A549 (cell line): Measurements from ENCODE around the gene VPS37B. TPM values are rescaled to one million over a fixed set of nuclear protein-coding genes. Genes with fewer than 3 reads are reported as not detected.

Experiments
- ATAC-seq, 2 experiments: fragments of 200-7000 bp in 1 of 2; fragments of >200 bp in 1 of 2; cut with Nextera tagmentation in 1 of 2; cut with Tn5 transposase in 1 of 2; 3 replicates each; pipeline versions ENCODE4 v1.8.0 to v1.9.1; 2018 to 2020; ENCODE audit warnings: mild to moderate bottlenecking in 1 of 2, moderate library complexity in 1 of 2
- CTCF ChIA-PET: fragments of 300-600 bp; sonication (Branson Sonifier 250); formaldehyde crosslinking; extraction: SDS; loops from one replicate; lab custom pipeline; 2021; ENCODE audit warnings: antibody characterized with exemption, inconsistent platforms; lab: Yijun Ruan, JAX
- POLR2A ChIA-PET: fragments of 350-600 bp; formaldehyde crosslinking; extraction: SDS; loops from one replicate; lab custom pipeline; 2021; ENCODE audit warnings: antibody characterized with exemption, inconsistent platforms; lab: Yijun Ruan, JAX
- DNase-seq, 2 experiments: peaks; one replicate each; pipeline versions ENCODE4 v3.0.0 to v3.0.0-alpha.2; 2011 to 2016; ENCODE audit warnings: low read depth in 1 of 2, low spot score in 1 of 2
- FAIRE-seq: peaks from 2 replicates; lab custom pipeline; 2011; peaks lifted over from hg19 to GRCh38; lab: Jason Lieb, UNC
- H3K27ac ChIP-seq, 2 experiments: fragments of >200 bp; sonication (Bioruptor Twin); formaldehyde crosslinking; 3 replicates each; pipeline ENCODE4 v1.5.1; 2016 to 2017
- H3K4me1 ChIP-seq: fragments of >200 bp; sonication (Bioruptor Twin); formaldehyde crosslinking; 3 replicates; pipeline ENCODE4 v1.6.1; 2016
- H3K4me2 ChIP-seq: fragments of >200 bp; sonication (Bioruptor Twin); formaldehyde crosslinking; 3 replicates; pipeline ENCODE4 v1.6.1; 2016
- H3K4me3 ChIP-seq: fragments of >200 bp; sonication (Bioruptor Twin); formaldehyde crosslinking; 3 replicates; pipeline ENCODE4 v1.5.1; 2016
- H3K9me3 ChIP-seq: fragments of >200 bp; sonication (Bioruptor Twin); formaldehyde crosslinking; 3 replicates; pipeline ENCODE4 v1.6.1; 2016
- CHD4 ChIP-seq: fragments of 200-600 bp; sonication (generic); IDR thresholded peaks from 2 replicates; pipeline ENCODE4 v1.6.1; 2016; ENCODE audit warnings: antibody characterized with exemption, mild to moderate bottlenecking, borderline replicate concordance
- FOSB ChIP-seq: fragments of 250-450 bp; sonication (Bioruptor Pico); IDR thresholded peaks from 2 replicates; pipeline ENCODE4 v1.5.0; 2020; ENCODE audit warnings: mild to moderate bottlenecking, moderate library complexity
- FOXS1 ChIP-seq: fragments of 250-450 bp; sonication (Bioruptor Pico); IDR thresholded peaks from 2 replicates; pipeline ENCODE4 v1.5.0; 2020; ENCODE audit warnings: mild to moderate bottlenecking, moderate library complexity
- GATA3 ChIP-seq: IDR thresholded peaks from 2 replicates; pipeline ENCODE4 v1.6.1; 2012; ENCODE audit warnings: borderline replicate concordance
- HEYL ChIP-seq: fragments of 250-450 bp; sonication (Bioruptor Pico); IDR thresholded peaks from 2 replicates; pipeline ENCODE4 v1.8.0; 2021; ENCODE audit warnings: mild to moderate bottlenecking, moderate library complexity
- HOXA7 ChIP-seq: fragments of 250-450 bp; sonication (Bioruptor Pico); IDR thresholded peaks from 2 replicates; pipeline ENCODE4 v1.5.0; 2020; ENCODE audit warnings: mild to moderate bottlenecking, moderate library complexity
- HOXB5 ChIP-seq: fragments of 250-450 bp; sonication (Bioruptor Pico); IDR thresholded peaks from 2 replicates; pipeline ENCODE4 v1.5.0; 2020; ENCODE audit warnings: mild to moderate bottlenecking, moderate library complexity
- JUNB ChIP-seq: fragments of >200 bp; sonication (Bioruptor Twin); formaldehyde crosslinking; IDR thresholded peaks from 2 replicates; pipeline ENCODE4 v1.6.1; 2016
- KDM1A ChIP-seq: fragments of 200-600 bp; sonication (generic); IDR thresholded peaks from 2 replicates; pipeline ENCODE4 v1.6.1; 2016; ENCODE audit warnings: low read depth, mild to moderate bottlenecking
- KDM5A ChIP-seq: fragments of 200-600 bp; sonication (generic); IDR thresholded peaks from 2 replicates; pipeline ENCODE4 v1.6.1; 2016; ENCODE audit warnings: antibody characterized with exemption, mild to moderate bottlenecking
- MAZ ChIP-seq: fragments of 150-350 bp; IDR thresholded peaks from 2 replicates; pipeline ENCODE4 v1.6.1; 2014; ENCODE audit warnings: antibody characterized with exemption, low read depth, low read length, borderline replicate concordance
- PHF8 ChIP-seq: fragments of 200-600 bp; sonication (generic); IDR thresholded peaks from 2 replicates; pipeline ENCODE4 v1.6.1; 2016; ENCODE audit warnings: low read depth, mild to moderate bottlenecking, antibody characterized with exemption, moderate library complexity, borderline replicate concordance
- POLR2A ChIP-seq: IDR thresholded peaks from 2 replicates; pipeline ENCODE4 v1.6.1; 2012; ENCODE audit warnings: mild to moderate bottlenecking, low read length
- RAD21 ChIP-seq, 2 experiments: fragments of >200 bp in 1 of 2; sonication (Bioruptor Twin) in 1 of 2; formaldehyde crosslinking in 1 of 2; IDR thresholded peaks in 1 of 2; conservative IDR thresholded peaks in 1 of 2; 2 replicates in 1 of 2; 3 replicates in 1 of 2; pipeline ENCODE4 v1.6.1; 2012 to 2018; ENCODE audit warnings: inconsistent platforms in 1 of 2
- TFCP2L1 ChIP-seq: fragments of 250-450 bp; sonication (Bioruptor Pico); IDR thresholded peaks from 2 replicates; pipeline ENCODE4 v1.5.0; 2021; ENCODE audit warnings: mild to moderate bottlenecking
- ZFP36 ChIP-seq: fragments of 450-650 bp; IDR thresholded peaks from 2 replicates; pipeline ENCODE4 v1.6.1; 2014; ENCODE audit warnings: borderline replicate concordance; ENCODE audit not compliant: partially characterized antibody
- WGBS: methylation state at CpG from one replicate; pipeline ENCODE4 v1.1.6; 2017; ENCODE audit errors: missing lambda C conversion rate; 5-methylcytosine and 5-hydroxymethylcytosine counted together
- polyA plus RNA-seq, 4 experiments: library from polyadenylated mRNA; depleted of rRNA in 3 of 4; stranded (reverse); fragments of >200 nt; fragmentation: RNase III in 1 of 4; extraction: RNeasy Plus Mini Kit Qiagen cat#74134 plus additional on column Dnase treatment in 1 of 4; gene quantifications; 2 replicates in 3 of 4; 3 replicates in 1 of 4; pipeline ENCODE4 v1.2.3, GENCODE V29; 2011 to 2017
- TF ChIP-seq, protein P1 (sequence below): IDR thresholded peaks from 2 replicates; pipeline ENCODE4 v1.6.1; 2012; ENCODE audit warnings: low read depth, borderline replicate concordance
- TF ChIP-seq, protein P2 (sequence below): fragments of 250-450 bp; sonication (Bioruptor Pico); IDR thresholded peaks from 2 replicates; pipeline ENCODE4 v1.5.0; 2020; ENCODE audit warnings: low read depth, mild to moderate bottlenecking, moderate library complexity
- TF ChIP-seq, protein P3 (sequence below): fragments of >200 bp; sonication (Bioruptor Twin); formaldehyde crosslinking; IDR thresholded peaks from 3 replicates; pipeline ENCODE4 v1.6.1; 2016
- TF ChIP-seq, protein P4 (sequence below): IDR thresholded peaks from 2 replicates; pipeline ENCODE4 v1.6.1; 2012
- TF ChIP-seq, protein P5 (sequence below): fragments of 250-450 bp; sonication (Bioruptor Pico); IDR thresholded peaks from 2 replicates; pipeline ENCODE4 v1.5.0; 2021; ENCODE audit warnings: mild to moderate bottlenecking, moderate library complexity, borderline replicate concordance
- TF ChIP-seq, protein P6 (sequence below): fragments of >200 bp; sonication (Bioruptor Twin); formaldehyde crosslinking; IDR thresholded peaks from 3 replicates; pipeline ENCODE4 v1.5.1; 2016

Gene VPS37B
- polyA plus RNA-seq, 2 of the 4 experiments (the other 2 are of a cell fraction), result 17.0 to 18.6 TPM

DNA sequence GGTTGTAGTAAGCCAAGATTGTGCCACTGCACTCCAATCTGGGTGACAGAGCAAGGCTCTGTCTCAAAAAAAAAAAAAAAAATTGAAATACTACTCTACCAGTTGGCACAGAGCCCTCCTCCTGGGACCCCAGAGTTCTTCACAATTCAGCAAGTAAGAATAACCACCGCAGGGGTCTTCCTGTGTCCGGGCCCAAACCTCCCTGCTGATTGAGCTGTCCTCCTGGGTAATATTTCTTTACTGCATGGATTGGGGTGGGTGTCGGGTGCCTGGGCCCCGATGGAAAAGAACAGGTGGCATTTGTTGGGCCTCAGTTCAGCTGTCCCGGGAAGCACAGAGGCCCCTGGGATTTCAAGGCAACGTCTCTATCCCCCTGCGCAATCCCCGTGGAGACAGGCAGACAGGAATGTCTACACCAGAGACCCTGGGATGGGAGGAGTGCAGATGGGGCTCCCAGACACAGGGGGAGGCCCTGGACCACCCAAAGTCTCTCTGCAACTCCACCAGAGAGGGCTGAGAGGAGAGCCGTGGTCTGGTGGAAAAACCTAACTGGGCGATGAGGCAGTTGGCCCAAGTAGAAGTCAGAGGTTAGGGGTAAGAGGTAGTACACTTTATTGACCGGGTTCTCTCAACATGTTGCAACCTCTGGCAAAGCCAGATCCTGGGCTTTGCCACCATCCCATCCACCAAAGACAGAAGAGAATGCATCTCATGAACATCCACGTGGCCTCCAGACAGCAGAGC is 32.7 kb upstream of the VPS37B start (continued):
- no peak for TF ChIP-seq CHD4
- TF ChIP-seq KDM5A, result no peak

DNA sequence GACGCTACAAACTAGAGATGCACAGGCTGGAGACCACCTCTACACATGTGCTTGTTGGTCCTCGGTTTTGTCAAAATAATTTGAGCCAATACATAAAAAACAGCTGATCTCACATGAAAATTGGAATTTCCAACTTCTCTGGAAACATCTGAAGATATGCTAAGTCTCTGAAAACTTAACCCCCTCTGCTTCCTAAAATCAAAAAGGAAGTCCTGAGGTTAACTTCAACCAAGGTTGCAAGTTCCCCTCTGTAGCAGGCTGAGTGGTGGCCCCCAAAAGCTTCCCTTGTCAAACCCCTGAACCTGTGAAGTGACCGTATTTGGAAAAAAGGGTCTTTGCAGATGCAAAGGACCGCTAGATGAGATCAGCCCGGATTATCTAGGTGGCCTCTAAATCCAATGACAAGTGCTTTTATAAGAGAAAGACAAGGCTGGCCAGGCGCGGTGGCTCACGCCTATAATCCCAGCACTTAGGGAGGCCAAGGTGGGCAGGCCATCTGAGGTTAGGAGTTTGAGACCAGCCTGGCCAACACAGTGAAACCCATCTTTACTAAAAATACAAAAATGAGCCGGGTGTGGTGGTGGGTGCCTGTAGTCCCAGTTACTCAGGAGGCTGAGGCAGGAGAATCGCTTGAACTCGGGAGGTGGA is 32.0 kb upstream of the VPS37B start:
- POLR2A ChIA-PET, result no interaction called here
- 83% methylated on average over 11 of the region's 11 CpGs for WGBS
- FAIRE-seq, result no peak
- Histone ChIP-seq H3K27ac (no peak overlapping the region), H3K4me3 (no peak overlapping the region), H3K9me3 (no peaks in the 10 kb centered on the region), H3K4me1 (0 out of 3 replicates have a peak, but pooled peaks cover 3% of the 10 kb centered on the region), H3K4me2 (no peak overlapping the region)
- no peak for DNase-seq
- CTCF ChIA-PET, result interaction anchor here (0.6 to 1.7 kb wide), 5 partner anchors 25 to 312 kb away, joined by 3 to 7 read pairs (median 4); no protein-coding TSS in a partner anchor
- no peak for ATAC-seq
- TF ChIP-seq POLR2A (no peak), JUNB (no peak), HOXA7 (no peak), FOSB (CRISPR knock-in tag) (no peak), HOXB5 (CRISPR knock-in tag) (no peak), ZFP36 (no peak)
- TF ChIP-seq, protein P1, sequence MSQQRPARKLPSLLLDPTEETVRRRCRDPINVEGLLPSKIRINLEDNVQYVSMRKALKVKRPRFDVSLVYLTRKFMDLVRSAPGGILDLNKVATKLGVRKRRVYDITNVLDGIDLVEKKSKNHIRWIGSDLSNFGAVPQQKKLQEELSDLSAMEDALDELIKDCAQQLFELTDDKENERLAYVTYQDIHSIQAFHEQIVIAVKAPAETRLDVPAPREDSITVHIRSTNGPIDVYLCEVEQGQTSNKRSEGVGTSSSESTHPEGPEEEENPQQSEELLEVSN, result no peak
- TF ChIP-seq, protein P2, sequence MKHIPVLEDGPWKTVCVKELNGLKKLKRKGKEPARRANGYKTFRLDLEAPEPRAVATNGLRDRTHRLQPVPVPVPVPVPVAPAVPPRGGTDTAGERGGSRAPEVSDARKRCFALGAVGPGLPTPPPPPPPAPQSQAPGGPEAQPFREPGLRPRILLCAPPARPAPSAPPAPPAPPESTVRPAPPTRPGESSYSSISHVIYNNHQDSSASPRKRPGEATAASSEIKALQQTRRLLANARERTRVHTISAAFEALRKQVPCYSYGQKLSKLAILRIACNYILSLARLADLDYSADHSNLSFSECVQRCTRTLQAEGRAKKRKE (CRISPR knock-in tag), result no peak
- TF ChIP-seq, protein P3, sequence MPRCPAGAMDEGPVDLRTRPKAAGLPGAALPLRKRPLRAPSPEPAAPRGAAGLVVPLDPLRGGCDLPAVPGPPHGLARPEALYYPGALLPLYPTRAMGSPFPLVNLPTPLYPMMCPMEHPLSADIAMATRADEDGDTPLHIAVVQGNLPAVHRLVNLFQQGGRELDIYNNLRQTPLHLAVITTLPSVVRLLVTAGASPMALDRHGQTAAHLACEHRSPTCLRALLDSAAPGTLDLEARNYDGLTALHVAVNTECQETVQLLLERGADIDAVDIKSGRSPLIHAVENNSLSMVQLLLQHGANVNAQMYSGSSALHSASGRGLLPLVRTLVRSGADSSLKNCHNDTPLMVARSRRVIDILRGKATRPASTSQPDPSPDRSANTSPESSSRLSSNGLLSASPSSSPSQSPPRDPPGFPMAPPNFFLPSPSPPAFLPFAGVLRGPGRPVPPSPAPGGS, result no peak

DNA sequence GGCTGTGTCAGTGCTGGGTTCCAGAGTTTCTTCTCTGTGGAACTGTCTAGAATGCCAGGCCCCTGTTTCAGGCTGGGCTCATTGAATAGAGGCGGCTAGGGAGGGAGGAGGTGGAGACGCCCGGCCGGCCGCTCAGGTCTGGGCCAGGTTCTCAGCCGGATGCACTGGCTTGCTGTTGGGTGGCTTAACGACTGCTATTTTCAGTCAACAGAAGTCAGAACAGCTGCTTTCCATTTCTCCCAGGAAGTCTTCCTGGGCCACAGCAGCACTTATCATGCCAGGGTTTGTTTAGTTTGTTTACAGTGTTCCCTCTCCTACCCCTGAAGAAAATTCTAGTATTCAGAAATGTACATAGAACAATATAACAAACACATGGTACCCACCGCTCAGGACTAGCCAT is 26.0 kb upstream of the VPS37B start:
- H3K27ac ChIP-seq, result no peak overlapping the region
- FAIRE-seq (no peak), ATAC-seq (no peak), DNase-seq (no peak)
- no peak overlapping the region for H3K4me2 ChIP-seq
- TF ChIP-seq, protein P4, sequence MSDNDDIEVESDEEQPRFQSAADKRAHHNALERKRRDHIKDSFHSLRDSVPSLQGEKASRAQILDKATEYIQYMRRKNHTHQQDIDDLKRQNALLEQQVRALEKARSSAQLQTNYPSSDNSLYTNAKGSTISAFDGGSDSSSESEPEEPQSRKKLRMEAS, result no peak
- TF ChIP-seq KDM1A, result no peak
- no peak for TF ChIP-seq GATA3
- TF ChIP-seq, protein P5, sequence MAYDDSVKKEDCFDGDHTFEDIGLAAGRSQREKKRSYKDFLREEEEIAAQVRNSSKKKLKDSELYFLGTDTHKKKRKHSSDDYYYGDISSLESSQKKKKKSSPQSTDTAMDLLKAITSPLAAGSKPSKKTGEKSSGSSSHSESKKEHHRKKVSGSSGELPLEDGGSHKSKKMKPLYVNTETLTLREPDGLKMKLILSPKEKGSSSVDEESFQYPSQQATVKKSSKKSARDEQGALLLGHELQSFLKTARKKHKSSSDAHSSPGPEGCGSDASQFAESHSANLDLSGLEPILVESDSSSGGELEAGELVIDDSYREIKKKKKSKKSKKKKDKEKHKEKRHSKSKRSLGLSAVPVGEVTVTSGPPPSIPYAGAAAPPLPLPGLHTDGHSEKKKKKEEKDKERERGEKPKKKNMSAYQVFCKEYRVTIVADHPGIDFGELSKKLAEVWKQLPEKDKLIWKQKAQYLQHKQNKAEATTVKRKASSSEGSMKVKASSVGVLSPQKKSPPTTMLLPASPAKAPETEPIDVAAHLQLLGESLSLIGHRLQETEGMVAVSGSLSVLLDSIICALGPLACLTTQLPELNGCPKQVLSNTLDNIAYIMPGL, result no peak
- TF ChIP-seq TFCP2L1 (CRISPR knock-in tag), result no peak
- TF ChIP-seq PHF8, result no peak
- no peak for TF ChIP-seq RAD21 (conservative IDR thresholded peaks at IDR 0.05 in 1 of 2, IDR thresholded peaks at IDR 0.05 in 1 of 2)
- TF ChIP-seq FOXS1 (CRISPR knock-in tag), result no peak
- TF ChIP-seq, protein P6, sequence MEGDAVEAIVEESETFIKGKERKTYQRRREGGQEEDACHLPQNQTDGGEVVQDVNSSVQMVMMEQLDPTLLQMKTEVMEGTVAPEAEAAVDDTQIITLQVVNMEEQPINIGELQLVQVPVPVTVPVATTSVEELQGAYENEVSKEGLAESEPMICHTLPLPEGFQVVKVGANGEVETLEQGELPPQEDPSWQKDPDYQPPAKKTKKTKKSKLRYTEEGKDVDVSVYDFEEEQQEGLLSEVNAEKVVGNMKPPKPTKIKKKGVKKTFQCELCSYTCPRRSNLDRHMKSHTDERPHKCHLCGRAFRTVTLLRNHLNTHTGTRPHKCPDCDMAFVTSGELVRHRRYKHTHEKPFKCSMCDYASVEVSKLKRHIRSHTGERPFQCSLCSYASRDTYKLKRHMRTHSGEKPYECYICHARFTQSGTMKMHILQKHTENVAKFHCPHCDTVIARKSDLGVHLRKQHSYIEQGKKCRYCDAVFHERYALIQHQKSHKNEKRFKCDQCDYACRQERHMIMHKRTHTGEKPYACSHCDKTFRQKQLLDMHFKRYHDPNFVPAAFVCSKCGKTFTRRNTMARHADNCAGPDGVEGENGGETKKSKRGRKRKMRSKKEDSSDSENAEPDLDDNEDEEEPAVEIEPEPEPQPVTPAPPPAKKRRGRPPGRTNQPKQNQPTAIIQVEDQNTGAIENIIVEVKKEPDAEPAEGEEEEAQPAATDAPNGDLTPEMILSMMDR, result no peak
- no peak for TF ChIP-seq HEYL (CRISPR knock-in tag)
- TF ChIP-seq HOXA7, result no peak
- no peak for TF ChIP-seq MAZ
- CTCF ChIA-PET, result interaction anchor here (0.9 to 1.9 kb wide), 6 partner anchors 23 to 128 kb away, joined by 3 to 7 read pairs (median 3); no protein-coding TSS in a partner anchor
- 90% methylated on average over 8 of the region's 8 CpGs for WGBS
- POLR2A ChIA-PET, result no interaction called here
- no peak overlapping the region for H3K4me3 ChIP-seq
- H3K4me1 ChIP-seq, result peaks cover 17% of the 10 kb centered on the region
- H3K9me3 ChIP-seq, result no peaks in the 10 kb centered on the region
